ENCODE data around the gene LIPN.

Gene LIPN

DNA sequence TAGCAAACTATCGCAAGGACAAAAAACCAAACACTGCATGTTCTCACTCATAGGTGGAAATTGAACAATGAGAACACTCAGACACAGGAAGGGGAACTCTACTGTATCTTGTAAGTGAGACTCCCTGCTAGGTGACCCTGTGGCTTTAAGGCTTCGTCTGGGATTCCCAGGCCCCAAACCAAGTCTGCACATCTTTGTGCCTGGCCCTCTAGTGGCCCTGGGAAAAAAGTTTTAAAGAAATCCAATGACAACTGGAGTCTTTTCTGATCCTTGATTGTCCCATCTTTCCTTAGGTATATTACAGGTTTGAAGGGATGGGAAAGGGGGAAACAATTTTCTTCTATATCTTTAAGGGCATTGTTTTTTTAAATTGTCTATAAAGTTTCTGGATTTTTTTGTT, 32.1 kb downstream of the LIPN start:
- TF ChIP-seq JUND (IDR thresholded peaks at IDR 0.05; ENCODE audit: low read depth): no peak
- DNase-seq (ENCODE audit: low read depth in 1 of 2, low spot score in 1 of 2): peak; percentile 37 to 75
- in situ Hi-C loops (cut with HindIII; ENCODE audit: low pct_unique_long_range_greater_than_20kb, low sequenced_read_pairs): no loop called here

DNA sequence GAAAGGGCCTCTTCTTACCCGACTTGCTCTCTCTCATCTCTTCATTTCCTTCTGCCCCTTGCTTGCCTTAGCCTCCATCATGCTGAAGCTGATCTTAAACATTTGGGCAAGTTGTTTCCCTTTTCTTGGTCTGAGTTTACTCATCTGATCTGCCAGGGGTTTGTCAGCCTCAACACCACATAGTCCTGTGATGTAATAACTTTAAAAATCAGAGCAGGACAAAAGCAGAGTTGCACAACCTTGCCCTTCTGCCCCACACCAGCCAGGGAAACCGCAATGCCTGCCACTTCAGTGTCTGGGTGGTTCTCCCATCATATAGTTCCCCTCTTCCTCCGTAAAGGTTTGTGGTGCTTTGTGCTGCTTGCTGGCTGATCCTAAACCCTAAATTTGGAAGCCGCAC, 32.8 kb downstream of the LIPN start:
- no peak for TF ChIP-seq JUND (IDR thresholded peaks at IDR 0.05; ENCODE audit: low read depth)
- in situ Hi-C loops (cut with HindIII; ENCODE audit: low pct_unique_long_range_greater_than_20kb, low sequenced_read_pairs): no loop called here
- DNase-seq (ENCODE audit: low read depth in 1 of 2, low spot score in 1 of 2): no peak

DNA sequence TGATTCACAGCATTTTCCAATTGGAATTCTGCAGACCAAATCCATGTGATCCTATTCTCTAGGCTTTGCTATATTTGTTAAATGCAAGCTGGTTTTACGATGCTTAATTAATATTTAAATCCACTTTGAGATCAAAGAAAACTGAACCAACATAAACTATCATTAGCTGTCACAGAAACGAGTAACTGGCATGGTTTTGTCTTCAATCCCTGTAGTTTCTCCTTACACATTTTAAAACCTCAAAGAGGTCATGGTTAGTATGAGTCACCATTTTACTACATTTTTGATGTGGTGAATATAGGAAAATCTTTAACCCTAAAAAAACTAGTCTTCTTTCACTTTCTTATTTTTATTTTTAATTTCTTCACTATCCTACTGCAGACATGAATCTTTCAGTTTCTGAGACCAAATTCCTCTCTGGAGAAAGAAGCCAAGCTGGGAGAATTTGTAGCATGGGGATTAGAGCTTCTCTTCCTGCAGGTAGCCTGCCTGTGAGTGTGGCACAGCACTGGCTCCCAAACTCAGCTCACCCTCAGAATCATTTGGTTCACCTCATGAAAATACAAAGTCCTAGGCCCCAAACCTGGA, 34.0 kb downstream of the LIPN start:
- no peak for TF ChIP-seq JUND (IDR thresholded peaks at IDR 0.05; ENCODE audit: low read depth)
- in situ Hi-C loops (cut with HindIII; ENCODE audit: low pct_unique_long_range_greater_than_20kb, low sequenced_read_pairs): no loop called here
- no peak for DNase-seq (ENCODE audit: low read depth in 1 of 2, low spot score in 1 of 2)

DNA sequence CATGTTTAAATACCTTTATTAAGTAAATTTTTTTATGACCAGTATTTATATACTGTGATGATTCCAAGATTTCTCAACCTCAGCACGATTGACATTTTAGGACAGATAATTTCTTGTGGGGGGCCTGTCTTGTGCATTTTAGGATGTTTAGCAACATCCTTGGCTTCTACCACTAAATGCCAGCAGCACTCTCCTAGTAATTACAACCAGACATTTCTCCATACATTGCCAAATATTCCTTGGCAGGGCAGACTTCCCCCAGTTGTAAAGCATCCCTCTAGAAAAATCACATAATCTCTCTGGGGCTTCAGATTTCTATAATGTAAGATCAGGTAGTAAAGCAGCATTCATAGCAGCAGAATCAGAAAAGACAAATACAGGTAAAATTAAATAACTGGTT, 34.9 kb downstream of the LIPN start:
- in situ Hi-C loops (cut with HindIII; ENCODE audit: low pct_unique_long_range_greater_than_20kb, low sequenced_read_pairs): no loop called here
- TF ChIP-seq JUND (IDR thresholded peaks at IDR 0.05; ENCODE audit: low read depth): no peak
- DNase-seq (ENCODE audit: low read depth in 1 of 2, low spot score in 1 of 2): no peak

DNA sequence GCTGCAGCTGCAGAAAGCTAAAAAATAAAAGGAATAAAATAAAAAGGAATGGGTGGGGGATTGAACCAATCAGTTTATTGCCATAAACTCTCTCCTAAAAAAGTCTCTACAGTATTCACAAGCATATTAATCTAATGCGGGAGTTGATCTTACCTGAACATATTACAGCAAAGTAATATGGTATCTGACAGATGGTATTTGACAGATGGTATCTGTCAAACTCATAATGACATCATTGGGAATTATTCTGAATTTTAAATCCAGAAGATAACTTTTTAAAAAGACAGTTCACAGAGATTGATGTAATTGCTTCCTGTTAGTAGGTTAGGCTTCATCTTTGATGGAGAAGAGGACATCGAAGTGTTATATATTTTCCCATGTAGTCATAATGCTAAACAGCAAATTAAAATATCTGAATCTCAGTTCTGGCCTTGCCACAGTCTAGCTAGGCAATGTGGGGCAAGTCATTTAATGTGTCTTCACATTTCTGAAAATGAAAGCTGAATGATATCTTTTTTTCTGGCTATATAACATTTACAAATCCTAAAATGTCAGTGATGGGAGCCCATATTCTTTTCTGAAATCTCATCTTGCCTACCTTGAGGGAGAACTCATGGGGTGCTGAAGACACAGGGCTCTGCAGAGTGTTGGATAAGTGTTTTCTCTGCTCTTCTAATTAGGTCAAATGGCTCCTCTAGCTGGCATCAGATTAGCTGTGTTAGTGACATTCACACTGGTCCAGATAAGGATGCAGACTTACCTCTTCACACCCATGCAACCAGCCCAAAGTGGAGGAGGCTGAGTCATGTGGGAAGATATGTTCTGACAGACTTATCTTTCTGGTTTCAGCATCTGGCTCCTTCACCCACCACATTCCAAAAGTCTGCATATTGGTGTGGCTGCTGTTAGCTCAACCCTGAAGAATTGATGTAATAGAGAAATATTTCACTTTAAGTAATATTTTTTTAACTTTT, 40.6 kb downstream of the LIPN start:
- in situ Hi-C loops (cut with HindIII; ENCODE audit: low pct_unique_long_range_greater_than_20kb, low sequenced_read_pairs): no loop called here
- no peak for DNase-seq (ENCODE audit: low read depth in 1 of 2, low spot score in 1 of 2)
- TF ChIP-seq JUND (IDR thresholded peaks at IDR 0.05; ENCODE audit: low read depth): no peak

DNA sequence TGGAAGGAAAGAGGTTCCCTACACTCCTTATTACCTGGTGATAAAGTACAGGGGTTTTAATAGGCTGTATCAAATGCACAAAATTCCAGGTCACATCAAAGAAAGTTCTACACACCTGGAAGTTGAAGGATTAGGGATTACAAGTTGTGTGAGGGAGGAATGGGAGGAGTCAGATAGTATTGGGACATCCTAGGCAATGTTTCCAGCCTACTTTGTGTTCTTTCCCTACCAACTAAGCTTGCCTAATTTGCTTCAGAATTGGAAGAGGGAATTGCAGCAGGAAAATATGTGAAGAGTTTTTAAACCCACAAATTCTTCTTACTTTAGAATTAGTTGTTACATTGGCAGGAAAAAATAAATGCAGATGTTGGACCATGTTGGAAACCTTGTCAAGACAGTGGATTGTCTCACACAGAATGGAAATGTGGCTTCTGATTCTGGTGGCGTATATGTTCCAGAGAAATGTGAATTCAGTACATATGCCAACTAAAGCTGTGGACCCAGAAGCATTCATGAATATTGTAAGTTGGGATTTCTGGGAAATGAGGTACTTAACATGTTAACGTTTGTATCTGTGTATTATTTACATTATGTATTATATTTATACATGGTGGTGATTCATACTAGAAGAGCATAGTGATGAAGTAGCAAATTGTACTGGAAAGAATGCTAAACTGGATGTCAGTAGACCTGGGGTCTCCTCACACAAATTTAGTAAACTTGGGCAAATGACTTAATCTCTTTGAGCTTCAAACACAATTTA, 42.9 kb downstream of the LIPN start, which contains the start of gene LIPM:
LIPM (plus strand) TSS at position 208 of the 763 bp plus-strand sequence; CDS start at position 375, 167 bp downstream.
- in situ Hi-C loops (cut with HindIII; ENCODE audit: low pct_unique_long_range_greater_than_20kb, low sequenced_read_pairs): no loop called here
- DNase-seq (ENCODE audit: low read depth in 1 of 2, low spot score in 1 of 2): no peak
- TF ChIP-seq JUND (IDR thresholded peaks at IDR 0.05; ENCODE audit: low read depth): no peak

DNA sequence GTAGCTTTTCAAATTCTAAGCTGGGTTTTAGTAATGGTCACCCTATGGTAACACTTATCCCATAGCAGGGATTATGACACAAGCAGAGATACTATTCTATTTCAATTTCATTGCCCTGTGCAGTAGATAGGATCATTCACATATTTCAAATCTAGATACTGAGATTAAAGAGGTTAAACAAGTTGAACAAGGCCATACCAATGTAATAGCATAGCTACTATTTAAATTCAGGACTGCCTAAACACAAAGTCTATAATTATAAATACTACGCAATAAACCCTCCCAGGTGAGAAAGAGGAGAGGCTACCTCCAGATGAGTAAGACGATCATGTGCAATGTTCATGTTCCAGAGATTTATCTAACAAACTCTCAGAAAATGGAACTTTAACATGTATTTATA, 43.8 kb downstream of the LIPN start:
- in situ Hi-C loops (cut with HindIII; ENCODE audit: low pct_unique_long_range_greater_than_20kb, low sequenced_read_pairs): no loop called here
- TF ChIP-seq JUND (IDR thresholded peaks at IDR 0.05; ENCODE audit: low read depth): no peak
- DNase-seq (ENCODE audit: low read depth in 1 of 2, low spot score in 1 of 2): no peak

DNA sequence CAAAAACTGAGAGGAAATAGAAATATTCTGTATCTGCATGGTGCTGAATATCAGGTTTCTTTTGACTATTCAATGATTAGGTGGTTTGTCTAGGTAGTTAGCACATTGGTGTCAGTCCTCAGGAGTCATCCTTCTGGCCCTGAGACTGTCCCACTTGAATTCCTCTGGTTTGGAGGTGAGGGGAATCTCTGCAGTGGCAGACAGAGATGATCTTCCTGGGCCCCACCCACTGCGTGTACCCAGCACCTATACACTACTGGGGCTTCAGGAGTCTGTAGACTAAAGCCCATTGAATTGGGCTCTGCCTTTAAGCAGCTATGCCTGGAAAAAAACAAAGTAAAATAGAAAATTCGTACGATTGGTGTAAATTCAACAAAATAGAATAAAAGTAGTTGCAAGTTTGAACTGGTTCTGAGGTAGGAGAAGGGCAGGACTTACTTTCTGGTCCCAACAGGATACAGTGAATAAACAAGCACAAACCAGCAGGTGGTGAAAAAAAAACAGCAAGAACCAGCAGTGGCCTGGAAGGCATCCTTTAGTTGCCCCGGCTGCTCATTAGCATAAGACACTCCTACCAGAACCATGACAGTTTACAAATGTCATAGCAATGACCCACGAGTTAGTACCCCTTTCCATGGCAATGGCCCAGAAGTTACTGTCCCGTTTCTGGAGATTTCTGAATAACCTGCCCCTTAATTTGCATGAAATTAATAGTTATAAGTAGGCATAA, 44.4 kb downstream of the LIPN start:
- TF ChIP-seq JUND (IDR thresholded peaks at IDR 0.05; ENCODE audit: low read depth): no peak
- DNase-seq (ENCODE audit: low read depth in 1 of 2, low spot score in 1 of 2): peak in 1 of 2 experiments; percentile 34
- in situ Hi-C loops (cut with HindIII; ENCODE audit: low pct_unique_long_range_greater_than_20kb, low sequenced_read_pairs): no loop called here

DNA sequence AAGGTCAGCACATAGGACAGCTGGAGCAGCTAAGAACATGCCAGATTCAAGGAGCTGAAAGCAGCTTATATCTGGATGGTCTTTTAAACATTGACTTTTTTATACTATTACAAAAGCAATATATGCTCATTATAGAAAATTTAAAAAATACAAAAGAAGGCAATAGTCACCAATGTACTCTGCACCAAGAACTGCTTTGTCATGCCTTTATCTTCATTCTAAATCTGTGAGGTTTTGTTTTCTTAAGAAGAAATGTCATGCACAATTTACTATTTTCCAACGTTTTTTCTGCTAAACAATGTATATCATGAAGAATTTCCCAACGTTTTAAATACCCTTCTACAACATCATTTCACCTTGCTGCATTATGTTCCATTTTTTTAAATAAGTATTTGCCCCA, 45.5 kb downstream of the LIPN start:
- no peak for DNase-seq (ENCODE audit: low read depth in 1 of 2, low spot score in 1 of 2)
- no peak for TF ChIP-seq JUND (IDR thresholded peaks at IDR 0.05; ENCODE audit: low read depth)
- in situ Hi-C loops (cut with HindIII; ENCODE audit: low pct_unique_long_range_greater_than_20kb, low sequenced_read_pairs): no loop called here

DNA sequence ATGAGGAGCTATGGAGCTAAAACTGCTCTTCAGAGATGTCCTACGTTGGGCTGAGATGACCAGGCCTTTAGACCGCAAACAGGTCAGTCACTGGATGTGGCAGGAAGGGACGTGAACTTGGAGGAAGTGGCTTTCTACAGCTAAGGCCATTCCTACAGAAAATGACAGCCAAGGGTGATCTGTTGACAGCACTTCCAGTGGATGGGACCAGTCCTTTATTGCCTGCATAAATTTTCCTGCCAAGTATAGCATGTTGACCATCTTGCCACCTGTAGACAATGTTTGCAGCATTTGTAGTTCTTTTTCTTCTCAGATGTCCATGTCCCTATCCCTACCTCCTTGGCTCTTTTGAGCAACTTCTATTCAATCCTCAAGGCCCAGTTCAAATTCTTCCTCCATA, 46.1 kb downstream of the LIPN start:
- DNase-seq (ENCODE audit: low read depth in 1 of 2, low spot score in 1 of 2): no peak
- in situ Hi-C loops (cut with HindIII; ENCODE audit: low pct_unique_long_range_greater_than_20kb, low sequenced_read_pairs): no loop called here
- TF ChIP-seq JUND (IDR thresholded peaks at IDR 0.05; ENCODE audit: low read depth): no peak

DNA sequence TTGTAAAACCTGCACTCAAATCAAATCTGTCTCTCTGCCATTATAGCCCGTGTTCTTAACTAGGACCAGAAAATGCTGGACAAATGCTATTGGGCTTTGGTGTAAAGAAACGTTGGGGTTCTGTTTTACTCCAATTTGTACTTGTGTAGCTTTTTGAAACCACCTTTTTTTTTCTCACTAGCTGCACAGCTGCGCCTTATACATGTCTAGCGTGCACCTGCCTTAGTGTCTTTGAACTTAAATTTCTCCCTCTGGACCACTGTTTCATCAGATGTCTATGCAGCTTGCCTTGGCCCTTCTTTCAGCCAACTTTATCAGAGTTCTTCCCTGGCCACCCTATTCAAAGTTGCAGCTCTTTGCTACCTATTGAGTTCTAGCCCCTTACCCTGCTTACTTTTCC, 49.8 kb downstream of the LIPN start:
- no peak for TF ChIP-seq JUND (IDR thresholded peaks at IDR 0.05; ENCODE audit: low read depth)
- in situ Hi-C loops (cut with HindIII; ENCODE audit: low pct_unique_long_range_greater_than_20kb, low sequenced_read_pairs): no loop called here
- no peak for DNase-seq (ENCODE audit: low read depth in 1 of 2, low spot score in 1 of 2)
